Tibial nerve (tissue), 4 donors: ENCODE measurements around the gene PPA2.

Experiments used
- CTCF ChIP-seq, 5 experiments: fragments of 200-600 bp in 3 of 5; fragments of 450-650 bp in 2 of 5; sonication (generic) in 3 of 5; IDR thresholded peaks; one replicate each; pipeline ENCODE4 v1.5.1; 2016 to 2019; ENCODE audit warnings: antibody characterized with exemption in 5 of 5, mild to moderate bottlenecking in 3 of 5, moderate library complexity in 2 of 5
- EP300 ChIP-seq, 2 donors: sonication (generic); formaldehyde crosslinking; IDR thresholded peaks; one replicate each; pipeline ENCODE4 v1.6.1; 2017; ENCODE audit warnings: antibody characterized with exemption in 2 of 2, mild to moderate bottlenecking in 1 of 2
- POLR2A ChIP-seq, 2 donors: fragments of 450-650 bp; IDR thresholded peaks; one replicate each; pipeline ENCODE4 v1.6.1; 2017; ENCODE audit warnings: antibody characterized with exemption in 2 of 2, mild to moderate bottlenecking in 2 of 2, moderate library complexity in 2 of 2

DNA sequence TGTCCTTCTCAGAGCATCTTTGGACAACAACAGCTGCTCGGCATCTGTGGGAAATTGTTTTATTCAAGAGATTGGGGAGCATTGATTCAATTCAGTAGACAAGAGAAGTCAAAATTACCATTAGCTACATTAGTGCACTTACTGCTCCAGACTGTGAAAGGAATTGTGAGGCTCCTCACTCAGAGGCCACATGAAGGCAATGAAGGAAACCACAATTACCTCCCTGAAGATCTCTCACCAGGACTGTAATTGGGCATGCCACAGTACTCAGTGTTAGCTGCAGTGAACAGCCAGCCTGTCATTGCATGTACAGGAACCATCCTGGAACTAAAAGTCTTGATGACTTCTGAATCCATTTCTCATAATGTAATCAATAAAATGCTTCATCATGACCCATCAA is 144.8 kb downstream of the PPA2 start:
- TF ChIP-seq CTCF (IDR thresholded peaks at IDR 0.05), result no peak
- TF ChIP-seq EP300 (IDR thresholded peaks at IDR 0.05), result no peak
- no peak for TF ChIP-seq POLR2A (IDR thresholded peaks at IDR 0.05)
